ENCODE measurements around the gene PPP1R13L.

Gene PPP1R13L

GRCh38 chr19:45364696-45365095 is 40.2 kb downstream of the PPP1R13L start:
- no peak for DNase-seq

- DNase-seq = no peak
Observed at GRCh38 chr19:45363861-45364459, 40.9 kb downstream of the PPP1R13L start.

GRCh38 chr19:45362291-45362690 is 42.6 kb downstream of the PPP1R13L start:
- DNase-seq = no peak

- no peak for DNase-seq
Observed at GRCh38 chr19:45361608-45362007, 43.3 kb downstream of the PPP1R13L start.

- DNase-seq = no peak
Observed at GRCh38 chr19:45358213-45358792, 46.6 kb downstream of the PPP1R13L start.

- DNase-seq = no peak
Observed at GRCh38 chr19:45357445-45357783, 47.5 kb downstream of the PPP1R13L start.

GRCh38 chr19:45356760-45357444 is 48.0 kb downstream of the PPP1R13L start:
- no peak for DNase-seq

GRCh38 chr19:45355910-45356309 is 49.0 kb downstream of the PPP1R13L start:
- no peak for DNase-seq

GRCh38 chr19:45355402-45355801 is 49.5 kb downstream of the PPP1R13L start:
- DNase-seq = no peak

- no peak for DNase-seq
Observed at GRCh38 chr19:45354241-45354842, 50.5 kb downstream of the PPP1R13L start.

- no peak for DNase-seq
Observed at GRCh38 chr19:45352914-45353796, 51.7 kb downstream of the PPP1R13L start.

- DNase-seq = no peak
Observed at GRCh38 chr19:45352471-45352870, 52.4 kb downstream of the PPP1R13L start.

- DNase-seq = no peak
Observed at GRCh38 chr19:45352062-45352461, 52.8 kb downstream of the PPP1R13L start.

GRCh38 chr19:45351401-45351952 is 53.4 kb downstream of the PPP1R13L start:
- no peak for DNase-seq

GRCh38 chr19:45350477-45351058 is 54.3 kb downstream of the PPP1R13L start:
- DNase-seq = no peak

GRCh38 chr19:45349430-45349941 is 55.4 kb downstream of the PPP1R13L start:
- DNase-seq = no peak

- DNase-seq = no peak
Observed at GRCh38 chr19:45349126-45349415, 55.8 kb downstream of the PPP1R13L start.

GRCh38 chr19:45348367-45349125 is 56.3 kb downstream of the PPP1R13L start:
- DNase-seq = no peak

- no peak for DNase-seq
Observed at GRCh38 chr19:45347570-45348366, 57.1 kb downstream of the PPP1R13L start.

GRCh38 chr19:45346449-45346848 is 58.4 kb downstream of the PPP1R13L start:
- DNase-seq = no peak

GRCh38 chr19:45345506-45345860 is 59.4 kb downstream of the PPP1R13L start:
- DNase-seq = no peak
